SK-N-SH (cell line): ENCODE measurements around the gene KRTAP22-1. TPM values are rescaled to one million over a fixed set of nuclear protein-coding genes. Genes with fewer than 3 reads are reported as not detected.

Experiments used
- CTCF ChIA-PET: fragments of 300-600, 350-600 bp; formaldehyde crosslinking; extraction: SDS; loops from one replicate; lab custom pipeline; 2021; lab: Yijun Ruan, JAX
- POLR2A ChIA-PET: fragments of 350-600 bp; sonication (Branson Sonifier 250); formaldehyde crosslinking; extraction: SDS; loops from one replicate; lab custom pipeline; 2020; ENCODE audit warnings: antibody characterized with exemption, inconsistent platforms; lab: Yijun Ruan, JAX
- DNase-seq: peaks from one replicate; pipeline ENCODE4 v3.0.0; 2012
- H2AFZ ChIP-seq: fragments of 200-600 bp; sonication (generic); 2 replicates; pipeline ENCODE4 v1.8.1; 2016; ENCODE audit warnings: antibody characterized with exemption, mild to moderate bottlenecking, low read depth
- H3F3A ChIP-seq: fragments of 200-600 bp; sonication (generic); replicated peaks from 2 replicates; pipeline ENCODE3; 2016; ENCODE audit warnings: antibody characterized with exemption, mild to moderate bottlenecking; ENCODE audit not compliant: insufficient read depth
- H3K27ac ChIP-seq, 2 experiments: fragments of 200-500 bp in 1 of 2; fragments of 200-600 bp in 1 of 2; sonication (Bioruptor generic) in 1 of 2; sonication (generic), shearing (Covaris generic) in 1 of 2; 2 replicates each; pipeline versions ENCODE4 v1.5.1 to v1.6.1; 2014 to 2016; ENCODE audit warnings: low read depth in 2 of 2, inconsistent platforms in 1 of 2, low read length in 1 of 2, mild to moderate bottlenecking in 1 of 2, mixed read lengths in 1 of 2
- H3K27me3 ChIP-seq: fragments of 200-600 bp; sonication (generic), shearing (Covaris generic); 2 replicates; pipeline ENCODE4 v1.6.1; 2016; ENCODE audit warnings: mixed run types; ENCODE audit not compliant: insufficient read depth
- H3K36me3 ChIP-seq, 2 experiments: fragments of 200-500 bp in 1 of 2; fragments of 200-600 bp in 1 of 2; sonication (Bioruptor generic) in 1 of 2; sonication (generic) in 1 of 2; replicated peaks in 1 of 2; 2 replicates each; pipeline versions ENCODE3 to v1.5.1; 2014 to 2016; ENCODE audit warnings: low read length in 1 of 2, mild to moderate bottlenecking in 1 of 2; ENCODE audit not compliant: insufficient read depth in 2 of 2, control insufficient read depth in 1 of 2
- H3K4me1 ChIP-seq, 2 experiments: fragments of 200-500 bp in 1 of 2; fragments of 200-600 bp in 1 of 2; sonication (Bioruptor generic) in 1 of 2; sonication (generic), shearing (Covaris generic) in 1 of 2; 2 replicates each; pipeline versions ENCODE4 v1.5.1 to v1.6.1; 2014 to 2016; ENCODE audit warnings: low read depth in 1 of 2, low read length in 1 of 2, mixed run types in 1 of 2; ENCODE audit not compliant: insufficient read depth in 2 of 2, control insufficient read depth in 1 of 2
- H3K4me2 ChIP-seq: fragments of 200-600 bp; sonication (generic), shearing (Covaris generic); 2 replicates; pipeline ENCODE4 v1.6.1; 2017; ENCODE audit warnings: mixed run types
- H3K4me3 ChIP-seq, 2 experiments: fragments of 200-500 bp in 1 of 2; fragments of 200-600 bp in 1 of 2; sonication (Bioruptor generic) in 1 of 2; sonication (generic), shearing (Covaris generic) in 1 of 2; 2 replicates each; pipeline versions ENCODE4 v1.5.1 to v1.8.1; 2014 to 2016; ENCODE audit warnings: low read depth in 2 of 2, inconsistent platforms in 1 of 2, low read length in 1 of 2, mild to moderate bottlenecking in 1 of 2, mixed read lengths in 1 of 2, moderate library complexity in 1 of 2
- H3K79me2 ChIP-seq: fragments of 200-600 bp; sonication (generic); 2 replicates; pipeline ENCODE4 v1.8.1; 2017; ENCODE audit warnings: mild to moderate bottlenecking; ENCODE audit not compliant: insufficient read depth
- H3K9ac ChIP-seq: fragments of 200-600 bp; sonication (generic); 2 replicates; pipeline ENCODE4 v1.6.1; 2017; ENCODE audit warnings: mixed run types
- H3K9me2 ChIP-seq: fragments of 200-600 bp; sonication (generic); 2 replicates; pipeline ENCODE4 v1.6.1; 2017; ENCODE audit warnings: mixed run types
- H3K9me3 ChIP-seq: fragments of 200-600 bp; sonication (generic); 2 replicates; pipeline ENCODE4 v1.6.1; 2017; ENCODE audit warnings: mixed run types, mild to moderate bottlenecking, moderate library complexity
- H4K20me1 ChIP-seq: fragments of 200-600 bp; sonication (generic); 2 replicates; pipeline ENCODE4 v1.6.1; 2017; ENCODE audit warnings: mild to moderate bottlenecking, mixed run types; ENCODE audit not compliant: insufficient read depth
- CHD2 ChIP-seq: fragments of 150-350 bp; IDR thresholded peaks from 2 replicates; pipeline ENCODE4 v1.6.1; 2018; ENCODE audit warnings: low read length; ENCODE audit not compliant: partially characterized antibody
- CTCF ChIP-seq: fragments of 200-600 bp; sonication (generic); IDR thresholded peaks from 2 replicates; pipeline ENCODE4 v1.6.1; 2017; ENCODE audit warnings: antibody characterized with exemption, mild to moderate bottlenecking, moderate library complexity
- FOXJ3 ChIP-seq: sonication (generic); formaldehyde crosslinking; IDR thresholded peaks from 2 replicates; pipeline ENCODE4 v1.5.1; 2020; ENCODE audit warnings: mild to moderate bottlenecking, missing genetic modification reagents
- FOXM1 ChIP-seq: IDR thresholded peaks from 2 replicates; pipeline ENCODE4 v1.4.0; 2012; ENCODE audit warnings: low read depth, mild to moderate bottlenecking
- GATA2 ChIP-seq: sonication (generic); formaldehyde crosslinking; IDR thresholded peaks from 2 replicates; pipeline ENCODE4 v1.5.0; 2020; ENCODE audit warnings: mild to moderate bottlenecking, missing genetic modification reagents
- IRF3 ChIP-seq: fragments of 150-350 bp; IDR thresholded peaks from 2 replicates; pipeline ENCODE4 v1.6.1; 2016; ENCODE audit warnings: mild to moderate bottlenecking, low read depth, low read length
- JUND ChIP-seq: IDR thresholded peaks from 2 replicates; pipeline ENCODE4 v1.4.0; 2012
- MEF2A ChIP-seq: IDR thresholded peaks from 2 replicates; pipeline ENCODE4 v1.4.0; 2012; ENCODE audit warnings: low read depth, borderline replicate concordance
- MXI1 ChIP-seq: IDR thresholded peaks from 2 replicates; pipeline ENCODE4 v1.6.1; 2012; ENCODE audit warnings: mild to moderate bottlenecking, low read depth, low read length, improper control_type of control experiment
- NFIC ChIP-seq: IDR thresholded peaks from 2 replicates; pipeline ENCODE4 v1.4.0; 2012; ENCODE audit warnings: borderline replicate concordance
- POLR2AphosphoS5 ChIP-seq: IDR thresholded peaks from 2 replicates; pipeline ENCODE4 v1.6.1; 2012; ENCODE audit warnings: low read depth, low read length
- RAD21 ChIP-seq: IDR thresholded peaks from 2 replicates; pipeline ENCODE4 v1.6.1; 2012; ENCODE audit warnings: mild to moderate bottlenecking, low read length
- RCOR1 ChIP-seq: fragments of 150-350 bp; IDR thresholded peaks from 2 replicates; pipeline ENCODE4 v1.6.1; 2017; ENCODE audit warnings: antibody characterized with exemption, low read length
- REST ChIP-seq: IDR thresholded peaks from 2 replicates; pipeline ENCODE4 v1.6.1; 2012; ENCODE audit warnings: mild to moderate bottlenecking, low read depth, low read length, moderate library complexity
- SIN3A ChIP-seq: IDR thresholded peaks from 2 replicates; pipeline ENCODE4 v1.6.1; 2012; ENCODE audit warnings: low read depth, mild to moderate bottlenecking, low read length, moderate library complexity, borderline replicate concordance
- USF2 ChIP-seq: fragments of 150-350 bp; IDR thresholded peaks from 2 replicates; pipeline ENCODE4 v1.6.1; 2017; ENCODE audit warnings: antibody characterized with exemption, low read length, low read depth, borderline replicate concordance
- YY1 ChIP-seq: IDR thresholded peaks from 2 replicates; pipeline ENCODE4 v1.4.0; 2012; ENCODE audit warnings: low read depth, mild to moderate bottlenecking
- WGBS: methylation state at CpG from one replicate; pipeline ENCODE4 v1.1.6; 2017; ENCODE audit warnings: low lambda C conversion rate; 5-methylcytosine and 5-hydroxymethylcytosine counted together
- polyA plus RNA-seq, 3 experiments: library from polyadenylated mRNA; depleted of rRNA; stranded (reverse); fragments of >200 nt; gene quantifications; 2 replicates each; pipeline ENCODE4 v1.2.3, GENCODE V29; 2012

The KRTAP22-1 gene
- polyA plus RNA-seq, 1 of the 3 experiments (the other 2 are of a cell fraction), result not detected

GRCh38 chr21:30563630-30564029, 37.3 kb upstream of the KRTAP22-1 start:
- H3K27ac ChIP-seq, result no peak overlapping the region
- 1% methylated on average over 2 of the region's 2 CpGs for WGBS
- no peaks in the 10 kb centered on the region for H3K36me3 ChIP-seq
- H3K4me3 ChIP-seq, result no peak overlapping the region
- H3K9ac ChIP-seq, result no peak overlapping the region
- no peaks in the 10 kb centered on the region for H4K20me1 ChIP-seq
- DNase-seq, result no peak
- ChIA-PET CTCF (no interaction called here), POLR2A (no interaction called here)
- no peaks in the 10 kb centered on the region for H3K9me2 ChIP-seq
- no peaks in the 10 kb centered on the region for H3K27me3 ChIP-seq
- no peaks in the 10 kb centered on the region for H3K79me2 ChIP-seq
- no peak overlapping the region for H3K4me2 ChIP-seq
- TF ChIP-seq IRF3 (no peak), SIN3A (no peak), NFIC (no peak), GATA2 (CRISPR knock-in tag) (no peak), USF2 (no peak), POLR2AphosphoS5 (no peak), FOXJ3 (no peak), MEF2A (no peak), YY1 (no peak), REST (no peak), RCOR1 (no peak), CTCF (no peak), CHD2 (no peak), JUND (no peak), RAD21 (no peak), MXI1 (no peak), FOXM1 (no peak)
- no peaks in the 10 kb centered on the region for H3F3A ChIP-seq
- no peak overlapping the region for H2AFZ ChIP-seq
- no peaks in the 10 kb centered on the region for H3K9me3 ChIP-seq
- no peaks in the 10 kb centered on the region for H3K4me1 ChIP-seq
